Measurements from ENCODE around the gene CLEC3B.
"Not testable (repeated sequence)": the region's sequence is repeated elsewhere in the genome, so short reads cannot be mapped to it uniquely, and the experiment has no call there.

Gene CLEC3B

DNA sequence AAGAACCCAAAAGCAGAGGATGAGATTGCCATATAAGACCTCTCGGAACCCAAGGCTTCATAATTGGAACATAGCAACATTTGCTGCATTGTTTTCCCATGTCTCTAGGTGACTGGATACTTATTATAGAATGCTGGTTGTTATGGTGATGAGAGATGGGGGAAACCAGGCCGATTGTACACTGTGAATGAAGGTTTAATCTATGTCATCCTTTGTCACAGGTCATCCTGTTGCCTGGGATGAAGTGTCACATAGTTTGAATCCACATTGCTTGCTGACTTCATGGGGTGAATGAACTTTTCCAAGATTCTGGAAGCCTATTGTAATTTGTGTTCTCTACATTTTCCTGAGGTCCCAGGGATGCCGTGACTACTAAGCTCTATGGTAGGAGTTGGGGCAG, 41.8 kb downstream of the CLEC3B start:
- no peak overlapping the region for H3K4ac ChIP-seq (ENCODE audit: low read length)
- H3K9me3 ChIP-seq (replicated peaks in 1 of 2; ENCODE audit: control insufficient read depth in 2 of 2, insufficient read depth in 1 of 2, low read depth in 1 of 2, low read length in 2 of 2) = peaks cover 0 to 7% of the 10 kb centered on the region in 2 donors
- H2BK15ac ChIP-seq (ENCODE audit: low read length) = no peak overlapping the region
- no peak overlapping the region for H3K4me3 ChIP-seq (ENCODE audit: low read length in 2 of 2)
- no peak overlapping the region for H2AK5ac ChIP-seq (ENCODE audit: low read depth, low read length)
- H2AFZ ChIP-seq (ENCODE audit: low read length) = no peak overlapping the region
- H2BK12ac ChIP-seq (ENCODE audit: low read length) = no peak overlapping the region
- no peak overlapping the region for H3K9ac ChIP-seq (ENCODE audit: low read depth, low read length, poor library complexity)
- no peak overlapping the region for H3K18ac ChIP-seq (ENCODE audit: low read length)
- H3K23ac ChIP-seq (ENCODE audit: low read depth, low read length, poor library complexity) = no peak overlapping the region
- no peak for DNase-seq (ENCODE audit: low spot score)
- no CpG with 5 or more reads among the region's 3 CpGs for WGBS, 2 donors (ENCODE audit: extremely low coverage in 2 of 2, insufficient read length in 2 of 2, insufficient replicate concordance in 1 of 2)
- H3K27ac ChIP-seq (replicated peaks; ENCODE audit: low read length) = no peak overlapping the region
- H3K27me3 ChIP-seq (ENCODE audit: control insufficient read depth in 3 of 3, insufficient read depth in 3 of 3, low read depth in 1 of 3, low read length in 3 of 3) = no peaks in the 10 kb centered on the region
- no peak overlapping the region for H3K4me2 ChIP-seq (ENCODE audit: insufficient read depth, low read length, poor library complexity, severe bottlenecking)
- H3K79me1 ChIP-seq (ENCODE audit: low read depth, low read length) = no peaks in the 10 kb centered on the region
- H2BK120ac ChIP-seq (ENCODE audit: low read depth, low read length) = no peak overlapping the region
- no peak overlapping the region for H3K14ac ChIP-seq (ENCODE audit: low read length)
- no peak overlapping the region for H4K8ac ChIP-seq (ENCODE audit: low read depth, low read length)
- H2BK5ac ChIP-seq (ENCODE audit: low read length) = no peak overlapping the region
- H3K4me1 ChIP-seq (ENCODE audit: control insufficient read depth in 2 of 2, insufficient read depth in 1 of 2, low read depth in 1 of 2, low read length in 2 of 2) = peaks cover 0 to 31% of the 10 kb centered on the region in 2 donors
- H4K91ac ChIP-seq (ENCODE audit: low read depth, low read length, poor library complexity) = no peak overlapping the region
- H3K36me3 ChIP-seq (replicated peaks in 1 of 2; ENCODE audit: control insufficient read depth in 2 of 2, insufficient read depth in 2 of 2, low read length in 2 of 2) = no peaks in the 10 kb centered on the region

DNA sequence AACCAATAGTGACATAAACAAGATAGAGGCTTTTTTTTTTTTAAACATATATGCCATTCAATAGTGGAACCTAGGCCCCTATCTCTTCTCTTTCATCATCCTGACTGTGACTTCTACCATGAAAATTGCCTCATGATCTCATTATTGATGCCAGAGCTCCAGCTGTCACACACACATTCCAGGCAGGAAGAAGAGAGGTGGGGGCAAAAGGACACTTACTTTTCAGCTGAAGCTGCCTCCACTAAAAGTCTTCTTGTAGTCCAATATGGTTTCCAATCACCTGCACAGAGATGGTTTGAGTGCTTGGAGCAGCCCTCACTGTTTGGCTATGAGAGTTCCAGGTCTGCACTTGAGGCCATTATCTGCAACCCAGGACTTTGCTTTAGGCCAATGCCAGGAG, 45.0 kb downstream of the CLEC3B start:
- H3K18ac ChIP-seq (ENCODE audit: low read length) = no peak overlapping the region

GRCh38 chr3:45075821-45076625, 49.9 kb downstream of the CLEC3B start:
- Histone ChIP-seq H2BK15ac (ENCODE audit: low read length) (no peak overlapping the region), H3K27me3 (ENCODE audit: control insufficient read depth in 3 of 3, insufficient read depth in 3 of 3, low read depth in 1 of 3, low read length in 3 of 3) (no peaks in the 10 kb centered on the region), H3K9me3 (replicated peaks in 1 of 2; ENCODE audit: control insufficient read depth in 2 of 2, insufficient read depth in 1 of 2, low read depth in 1 of 2, low read length in 2 of 2) (peaks cover 0 to 5% of the 10 kb centered on the region in 2 donors), H4K91ac (ENCODE audit: low read depth, low read length, poor library complexity) (no peak overlapping the region), H3K18ac (ENCODE audit: low read length) (no peak overlapping the region), H3K14ac (ENCODE audit: low read length) (no peak overlapping the region), H3K4ac (ENCODE audit: low read length) (no peak overlapping the region), H3K36me3 (replicated peaks in 1 of 2; ENCODE audit: control insufficient read depth in 2 of 2, insufficient read depth in 2 of 2, low read length in 2 of 2) (no peaks in the 10 kb centered on the region), H2BK120ac (ENCODE audit: low read depth, low read length) (no peak overlapping the region), H3K4me2 (ENCODE audit: insufficient read depth, low read length, poor library complexity, severe bottlenecking) (no peak overlapping the region), H2AFZ (ENCODE audit: low read length) (peak overlapping the region; percentile 71), H3K9ac (ENCODE audit: low read depth, low read length, poor library complexity) (no peak overlapping the region), H3K79me1 (ENCODE audit: low read depth, low read length) (no peaks in the 10 kb centered on the region), H3K4me3 (ENCODE audit: low read length in 2 of 2) (no peak overlapping the region), H2BK5ac (ENCODE audit: low read length) (no peak overlapping the region), H3K27ac (replicated peaks; ENCODE audit: low read length) (no peak overlapping the region), H3K4me1 (ENCODE audit: control insufficient read depth in 2 of 2, insufficient read depth in 1 of 2, low read depth in 1 of 2, low read length in 2 of 2) (no peaks in the 10 kb centered on the region), H2BK12ac (ENCODE audit: low read length) (no peak overlapping the region), H2AK5ac (ENCODE audit: low read depth, low read length) (no peak overlapping the region), H3K23ac (ENCODE audit: low read depth, low read length, poor library complexity) (no peak overlapping the region), H4K8ac (ENCODE audit: low read depth, low read length) (no peak overlapping the region)
- DNase-seq (ENCODE audit: low spot score) = no peak
- WGBS, 2 donors (ENCODE audit: extremely low coverage in 2 of 2, insufficient read length in 2 of 2, insufficient replicate concordance in 1 of 2) = no CpG with 5 or more reads among the region's 11 CpGs

More for the DNA sequence above, 45.0 kb downstream of the CLEC3B start:
- H3K27me3 ChIP-seq (ENCODE audit: control insufficient read depth in 3 of 3, insufficient read depth in 3 of 3, low read depth in 1 of 3, low read length in 3 of 3) = no peaks in the 10 kb centered on the region
- no peak for DNase-seq (ENCODE audit: low spot score)
- H4K8ac ChIP-seq (ENCODE audit: low read depth, low read length) = no peak overlapping the region
- H2BK12ac ChIP-seq (ENCODE audit: low read length) = no peak overlapping the region
- H3K9ac ChIP-seq (ENCODE audit: low read depth, low read length, poor library complexity) = no peak overlapping the region
- no peak overlapping the region for H3K14ac ChIP-seq (ENCODE audit: low read length)
- H3K4me2 ChIP-seq (ENCODE audit: insufficient read depth, low read length, poor library complexity, severe bottlenecking) = no peak overlapping the region
- H3K9me3 ChIP-seq (replicated peaks in 1 of 2; ENCODE audit: control insufficient read depth in 2 of 2, insufficient read depth in 1 of 2, low read depth in 1 of 2, low read length in 2 of 2) = peaks cover 0 to 7% of the 10 kb centered on the region in 2 donors
- H2BK120ac ChIP-seq (ENCODE audit: low read depth, low read length) = no peak overlapping the region
- H3K79me1 ChIP-seq (ENCODE audit: low read depth, low read length) = no peaks in the 10 kb centered on the region
- no peak overlapping the region for H2BK5ac ChIP-seq (ENCODE audit: low read length)
- no peak overlapping the region for H2AK5ac ChIP-seq (ENCODE audit: low read depth, low read length)
- no peak overlapping the region for H3K23ac ChIP-seq (ENCODE audit: low read depth, low read length, poor library complexity)
- H3K4ac ChIP-seq (ENCODE audit: low read length) = no peak overlapping the region
- no peak overlapping the region for H2AFZ ChIP-seq (ENCODE audit: low read length)
- H4K91ac ChIP-seq (ENCODE audit: low read depth, low read length, poor library complexity) = no peak overlapping the region
- H3K27ac ChIP-seq (replicated peaks; ENCODE audit: low read length) = no peak overlapping the region
- H3K4me1 ChIP-seq (ENCODE audit: control insufficient read depth in 2 of 2, insufficient read depth in 1 of 2, low read depth in 1 of 2, low read length in 2 of 2) = peaks cover 0 to 17% of the 10 kb centered on the region in 2 donors
- H2BK15ac ChIP-seq (ENCODE audit: low read length) = no peak overlapping the region
- H3K4me3 ChIP-seq (ENCODE audit: low read length in 2 of 2) = no peak overlapping the region
- no peaks in the 10 kb centered on the region for H3K36me3 ChIP-seq (replicated peaks in 1 of 2; ENCODE audit: control insufficient read depth in 2 of 2, insufficient read depth in 2 of 2, low read length in 2 of 2)

DNA sequence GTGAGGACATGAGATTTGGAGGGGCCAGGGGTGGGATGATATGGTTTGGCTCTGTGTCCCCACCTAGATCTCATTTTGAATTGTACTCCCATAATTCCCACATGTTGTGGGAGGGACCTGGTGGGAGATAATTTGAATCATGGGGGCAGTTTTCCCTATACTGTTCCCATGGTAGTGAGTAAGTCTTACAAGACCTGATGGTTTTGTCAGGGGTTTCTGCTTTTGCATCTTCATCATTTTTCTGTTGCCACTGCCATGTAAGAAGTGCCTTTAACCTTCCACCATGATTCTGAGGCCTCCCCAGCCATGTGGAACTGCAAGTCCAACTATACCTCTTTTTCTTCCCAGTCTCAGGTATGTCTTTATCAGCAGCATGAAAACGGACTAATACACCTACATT, 52.2 kb downstream of the CLEC3B start:
- not testable (repeated sequence) for H2BK5ac ChIP-seq (ENCODE audit: low read length); H3K36me3 ChIP-seq (replicated peaks in 1 of 2; ENCODE audit: control insufficient read depth in 2 of 2, insufficient read depth in 2 of 2, low read length in 2 of 2); H3K23ac ChIP-seq (ENCODE audit: low read depth, low read length, poor library complexity); H4K8ac ChIP-seq (ENCODE audit: low read depth, low read length); H4K91ac ChIP-seq (ENCODE audit: low read depth, low read length, poor library complexity); H3K4me3 ChIP-seq (ENCODE audit: low read length in 2 of 2); H3K14ac ChIP-seq (ENCODE audit: low read length); H3K79me1 ChIP-seq (ENCODE audit: low read depth, low read length); H2BK120ac ChIP-seq (ENCODE audit: low read depth, low read length); H2BK15ac ChIP-seq (ENCODE audit: low read length); H3K27me3 ChIP-seq (ENCODE audit: control insufficient read depth in 3 of 3, insufficient read depth in 3 of 3, low read depth in 1 of 3, low read length in 3 of 3); H3K4ac ChIP-seq (ENCODE audit: low read length); H2AK5ac ChIP-seq (ENCODE audit: low read depth, low read length); H3K18ac ChIP-seq (ENCODE audit: low read length); H3K9me3 ChIP-seq (replicated peaks in 1 of 2; ENCODE audit: control insufficient read depth in 2 of 2, insufficient read depth in 1 of 2, low read depth in 1 of 2, low read length in 2 of 2); H3K4me1 ChIP-seq (ENCODE audit: control insufficient read depth in 2 of 2, insufficient read depth in 1 of 2, low read depth in 1 of 2, low read length in 2 of 2); H3K4me2 ChIP-seq (ENCODE audit: insufficient read depth, low read length, poor library complexity, severe bottlenecking); H3K9ac ChIP-seq (ENCODE audit: low read depth, low read length, poor library complexity); DNase-seq (ENCODE audit: low spot score); H3K27ac ChIP-seq (replicated peaks; ENCODE audit: low read length); H2AFZ ChIP-seq (ENCODE audit: low read length); H2BK12ac ChIP-seq (ENCODE audit: low read length)
- no CpG with 5 or more reads among the region's 1 CpG for WGBS, 2 donors (ENCODE audit: extremely low coverage in 2 of 2, insufficient read length in 2 of 2, insufficient replicate concordance in 1 of 2)
